Naive thymus-derived CD8-positive, alpha-beta T cell (primary cell): ENCODE results near the gene SDR42E2. TPM values are rescaled to one million over a fixed set of nuclear protein-coding genes. Genes with fewer than 3 reads are reported as not detected.
"Not testable (repeated sequence)": the region's sequence is repeated elsewhere in the genome, so short reads cannot be mapped to it uniquely, and the experiment has no call there.

Experiments
- ATAC-seq, 2 donors: fragments of 150-1000 bp; cut with Tn5 transposase in 1 of 2; sonication (Bioruptor Pico), chemical (Tn5 transposase) in 1 of 2; 1 replicate in 1 of 2; 2 replicates in 1 of 2; pipeline ENCODE4 v1.10.0; 2021; ENCODE audit warnings: mild to moderate bottlenecking in 2 of 2, moderate library complexity in 2 of 2
- POLR2A ChIA-PET: fragments of 350-600 bp; sonication (Branson Sonifier 250); formaldehyde crosslinking; loops from one replicate; lab custom pipeline; 2021; ENCODE audit warnings: antibody characterized with exemption; lab: Charles Lee
- DNase-seq, 10 donors: peaks; one replicate each; pipeline versions ENCODE4 v3.0.0 to v3.0.0-alpha.2; 2020 to 2022
- H3K27ac Mint-ChIP-seq, 10 donors: one replicate each; pipeline ENCODE4 v1.8.0; 2020 to 2022; ENCODE audit warnings: mild to moderate bottlenecking in 10 of 10, mixed read lengths in 10 of 10, moderate library complexity in 4 of 10, inconsistent platforms in 1 of 10
- H3K27me3 Mint-ChIP-seq, 5 donors: one replicate each; pipeline ENCODE4 v1.8.0; 2021 to 2022; ENCODE audit warnings: mixed read lengths in 5 of 5
- H3K36me3 Mint-ChIP-seq, 3 donors: one replicate each; pipeline ENCODE4 v1.8.0; 2020 to 2022; ENCODE audit warnings: mixed read lengths in 3 of 3, mild to moderate bottlenecking in 2 of 3, inconsistent platforms in 1 of 3
- H3K4me1 Mint-ChIP-seq, 4 donors: one replicate each; pipeline ENCODE4 v1.8.0; 2021 to 2022; ENCODE audit warnings: mixed read lengths in 4 of 4
- H3K4me3 Mint-ChIP-seq, 10 donors: one replicate each; pipeline ENCODE4 v1.8.0; 2020 to 2022; ENCODE audit warnings: mild to moderate bottlenecking in 10 of 10, mixed read lengths in 10 of 10, moderate library complexity in 6 of 10, inconsistent platforms in 1 of 10
- H3K9me3 Mint-ChIP-seq, 9 donors: one replicate each; pipeline ENCODE4 v1.8.0; 2020 to 2022; ENCODE audit warnings: mixed read lengths in 9 of 9, mild to moderate bottlenecking in 3 of 9, inconsistent platforms in 1 of 9, moderate library complexity in 1 of 9
- polyA plus RNA-seq, 3 donors: library from polyadenylated mRNA; unstranded; fragments of 300-500 nt; fragmentation: Illumina TruSeq; gene quantifications; one replicate each; pipeline ENCODE4 v1.2.3, GENCODE V29; 2021
- total RNA-seq, 8 experiments: library from RNA in 2 of 8; stranded (reverse) in 2 of 8; gene quantifications; one replicate each; pipeline ENCODE4 v1.2.3 and lab custom pipeline; 2021 to 2026

SDR42E2 gene
- total and polyA plus RNA-seq, 5 experiments from 2014 or later, result 0.23 to 0.70 (median 0.45) TPM

DNA sequence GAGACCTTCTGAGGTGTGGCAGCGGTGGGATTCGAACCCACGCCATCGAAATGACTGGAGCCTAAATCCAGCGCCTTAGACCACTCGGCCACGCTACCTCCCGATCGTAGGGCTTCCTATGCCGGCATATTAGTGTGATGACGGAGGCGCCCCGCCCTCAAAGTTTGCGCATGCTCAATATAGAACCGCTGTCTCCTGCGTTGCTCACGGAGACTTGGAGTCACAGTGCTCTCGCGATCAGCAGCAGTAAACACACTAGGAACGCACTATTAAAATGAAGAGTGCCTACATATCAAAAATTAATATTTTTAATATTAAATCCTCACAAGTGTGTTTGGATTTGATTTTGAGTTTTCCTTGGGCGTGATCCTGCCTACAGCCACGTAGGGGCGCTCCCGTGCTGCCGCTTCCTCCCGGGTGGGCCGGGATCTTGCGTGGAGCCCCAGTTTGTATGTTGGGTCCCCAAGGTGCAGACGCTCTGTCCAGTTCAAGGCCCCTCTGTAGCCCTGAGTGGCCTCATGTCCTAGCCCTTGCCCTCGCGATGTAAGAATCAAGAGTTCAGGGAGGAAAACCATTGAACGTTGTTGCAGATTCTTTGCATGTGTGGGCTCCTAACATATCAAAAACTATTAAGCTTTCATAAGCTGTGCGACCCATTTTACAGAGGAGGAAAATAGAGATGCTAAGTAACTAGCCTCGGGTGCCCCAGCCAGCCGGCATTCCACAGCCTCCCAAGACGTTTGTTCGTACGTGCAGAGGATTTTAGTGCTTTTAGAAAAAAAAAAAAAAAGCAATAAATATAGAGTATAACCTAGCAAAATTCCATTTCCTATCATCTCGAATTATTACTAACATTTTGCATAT lies 33.6 kb downstream of the SDR42E2 start:
- Mint-ChIP-seq H3K36me3 (peaks cover 0 to 5% (median 2%) of the 10 kb centered on the region in 3 donors), H3K27me3 (peaks cover 0 to 4% (median 0%) of the 10 kb centered on the region in 5 donors), H3K4me3 (peak overlapping the region; percentile 73 to 95 (median 90)), H3K9me3 (peaks cover 0 to 21% (median 5%) of the 10 kb centered on the region in 9 donors), H3K27ac (peak overlapping the region; percentile 94 to 100 (median 99)), H3K4me1 (peaks cover 29 to 60% (median 52%) of the 10 kb centered on the region in 4 donors)
- POLR2A ChIA-PET, result interaction anchor here (0.6 to 9.4 kb wide), 11 partner anchors 11 to 376 kb away, joined by 3 to 162 read pairs (median 4); partner anchors contain the start of genes EEF2K, MOSMO and POLR3E
- peak; percentile 77 to 98 (median 90) for DNase-seq
- peak; percentile 1 to 15 for ATAC-seq

GRCh38 chr16:22196559-22197168 lies 34.4 kb downstream of the SDR42E2 start:
- Mint-ChIP-seq H3K27ac (peak overlapping the region in 6 of 10 donors; percentile 13 to 100 (median 79)), H3K4me3 (peak overlapping the region; percentile 48 to 94 (median 86)), H3K4me1 (peaks cover 29 to 54% (median 48%) of the 10 kb centered on the region in 4 donors), H3K9me3 (peaks cover 0 to 21% (median 5%) of the 10 kb centered on the region in 9 donors)
- not testable (repeated sequence) for H3K27me3 Mint-ChIP-seq, H3K36me3 Mint-ChIP-seq, DNase-seq, ATAC-seq
- POLR2A ChIA-PET, result interaction anchor here (0.6 to 9.4 kb wide), 7 partner anchors 11 to 377 kb away, joined by 3 to 162 read pairs (median 7); partner anchors contain the start of genes EEF2K and POLR3E

- peaks cover 0 to 14% (median 4%) of the 10 kb centered on the region in 9 donors for H3K9me3 Mint-ChIP-seq
- ATAC-seq (no peak), DNase-seq (no peak)
- H3K27me3 Mint-ChIP-seq, result peaks cover 0 to 4% (median 0%) of the 10 kb centered on the region in 5 donors
- H3K27ac Mint-ChIP-seq, result peak overlapping the region in 8 of 10 donors; percentile 18 to 76 (median 52)
- peaks cover 0 to 4% (median 2%) of the 10 kb centered on the region in 3 donors for H3K36me3 Mint-ChIP-seq
- peak overlapping the region in 1 of 10 donors; percentile 1 for H3K4me3 Mint-ChIP-seq
- H3K4me1 Mint-ChIP-seq, result peaks cover 20 to 36% (median 31%) of the 10 kb centered on the region in 4 donors
- POLR2A ChIA-PET, result interaction anchor here (0.7 to 1.3 kb wide), 3 partner anchors 98 to 246 kb away, joined by 3 to 4 read pairs (median 3); partner anchors contain the start of genes POLR3E and UQCRC2
Measured at GRCh38 chr16:22198547-22199293, 36.4 kb downstream of the SDR42E2 start.

- H3K27ac Mint-ChIP-seq, result peak overlapping the region in 1 of 10 donors; percentile 43
- peaks cover 6 to 23% (median 19%) of the 10 kb centered on the region in 4 donors for H3K4me1 Mint-ChIP-seq
Measured at GRCh38 chr16:22202261-22202637, 39.9 kb downstream of the SDR42E2 start.

GRCh38 chr16:22203091-22203490 lies 40.8 kb downstream of the SDR42E2 start:
- Mint-ChIP-seq H3K9me3 (no peaks in the 10 kb centered on the region), H3K4me3 (no peak overlapping the region), H3K27ac (no peak overlapping the region), H3K27me3 (no peaks in the 10 kb centered on the region), H3K36me3 (no peaks in the 10 kb centered on the region), H3K4me1 (peaks cover 10 to 31% (median 26%) of the 10 kb centered on the region in 4 donors)
- ATAC-seq, result no peak
- DNase-seq, result no peak
- POLR2A ChIA-PET, result interaction anchor here (8.7 kb wide), 1 partner anchor 11 kb away, joined by 162 read pairs; no protein-coding TSS in a partner anchor

More at GRCh38 chr16:22202261-22202637, 39.9 kb downstream of the SDR42E2 start:
- Mint-ChIP-seq H3K27me3 (no peaks in the 10 kb centered on the region), H3K4me3 (no peak overlapping the region), H3K9me3 (no peaks in the 10 kb centered on the region), H3K36me3 (no peaks in the 10 kb centered on the region)
- DNase-seq (no peak), ATAC-seq (no peak)
- POLR2A ChIA-PET, result interaction anchor here (2.5 kb wide), 1 partner anchor 95 kb away, joined by 13 read pairs; the partner anchor contains the start of gene POLR3E

- Mint-ChIP-seq H3K27me3 (no peaks in the 10 kb centered on the region), H3K4me3 (peak overlapping the region in 5 of 10 donors; percentile 42 to 81 (median 49)), H3K36me3 (no peaks in the 10 kb centered on the region), H3K4me1 (peaks cover 7 to 31% (median 26%) of the 10 kb centered on the region in 4 donors), H3K9me3 (no peaks in the 10 kb centered on the region), H3K27ac (peak overlapping the region in 5 of 10 donors; percentile 9 to 64 (median 32))
- ATAC-seq (no peak), DNase-seq (no peak)
- POLR2A ChIA-PET, result interaction anchor here (0.7 to 8.7 kb wide), 4 partner anchors 12 to 171 kb away, joined by 3 to 162 read pairs (median 4); no protein-coding TSS in a partner anchor
Measured at GRCh38 chr16:22204091-22204655, 41.9 kb downstream of the SDR42E2 start.

DNA sequence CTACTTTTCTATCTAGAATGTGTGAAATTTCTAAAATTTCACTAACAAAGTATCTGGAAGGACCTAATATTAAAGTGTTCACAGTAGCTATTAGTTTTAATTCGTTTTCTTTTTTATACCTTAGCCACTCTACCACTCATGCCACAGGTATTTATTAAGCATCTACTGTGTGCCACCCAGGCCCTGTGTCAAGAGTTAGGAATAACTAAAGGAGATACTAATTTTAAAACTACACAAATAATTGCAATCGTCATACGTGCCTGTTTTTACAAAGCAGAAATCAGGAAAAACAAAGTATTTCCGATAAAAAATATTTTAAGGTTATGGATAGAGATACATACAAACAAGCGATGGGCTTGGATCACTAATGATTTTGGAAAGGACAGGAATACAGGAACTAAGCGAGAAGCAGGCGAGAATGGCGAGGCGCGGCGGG lies 43.3 kb downstream of the SDR42E2 start:
- H3K4me1 Mint-ChIP-seq, result peaks cover 7 to 44% (median 33%) of the 10 kb centered on the region in 4 donors
- peak overlapping the region; percentile 84 to 99 (median 94) for H3K4me3 Mint-ChIP-seq
- H3K27ac Mint-ChIP-seq, result peak overlapping the region; percentile 25 to 94 (median 78)
- no peak for ATAC-seq
- no peak for DNase-seq
- H3K27me3 Mint-ChIP-seq, result no peaks in the 10 kb centered on the region
- no peaks in the 10 kb centered on the region for H3K9me3 Mint-ChIP-seq
- no peaks in the 10 kb centered on the region for H3K36me3 Mint-ChIP-seq
- POLR2A ChIA-PET, result interaction anchor here (0.6 to 8.7 kb wide), 7 partner anchors 13 to 198 kb away, joined by 3 to 162 read pairs (median 5); partner anchors contain the start of genes MOSMO and POLR3E

- peak; percentile 86 to 91 for ATAC-seq
- POLR2A ChIA-PET, result interaction anchor here (1.0 to 8.7 kb wide), 7 partner anchors 10 to 199 kb away, joined by 3 to 162 read pairs (median 5); partner anchors contain the start of genes MOSMO and POLR3E
- Mint-ChIP-seq H3K36me3 (no peaks in the 10 kb centered on the region), H3K27ac (peak within 1 kb of the TSS; percentile 65 to 95 (median 90)), H3K27me3 (no peaks in the 10 kb centered on the region), H3K4me3 (peak within 1 kb of the TSS; percentile 90 to 99 (median 94)), H3K9me3 (no peaks in the 10 kb centered on the region), H3K4me1 (peaks cover 7 to 50% (median 37%) of the 10 kb centered on the region in 4 donors)
- DNase-seq, result peak; percentile 58 to 86 (median 70)
Measured at GRCh38 chr16:22206013-22206841, 43.9 kb downstream of the SDR42E2 start, which contains the start of gene EEF2K. Gene EEF2K (plus strand): TSS chr16:22206278. CDS start chr16:22225730, 19,452 bp downstream.

DNA sequence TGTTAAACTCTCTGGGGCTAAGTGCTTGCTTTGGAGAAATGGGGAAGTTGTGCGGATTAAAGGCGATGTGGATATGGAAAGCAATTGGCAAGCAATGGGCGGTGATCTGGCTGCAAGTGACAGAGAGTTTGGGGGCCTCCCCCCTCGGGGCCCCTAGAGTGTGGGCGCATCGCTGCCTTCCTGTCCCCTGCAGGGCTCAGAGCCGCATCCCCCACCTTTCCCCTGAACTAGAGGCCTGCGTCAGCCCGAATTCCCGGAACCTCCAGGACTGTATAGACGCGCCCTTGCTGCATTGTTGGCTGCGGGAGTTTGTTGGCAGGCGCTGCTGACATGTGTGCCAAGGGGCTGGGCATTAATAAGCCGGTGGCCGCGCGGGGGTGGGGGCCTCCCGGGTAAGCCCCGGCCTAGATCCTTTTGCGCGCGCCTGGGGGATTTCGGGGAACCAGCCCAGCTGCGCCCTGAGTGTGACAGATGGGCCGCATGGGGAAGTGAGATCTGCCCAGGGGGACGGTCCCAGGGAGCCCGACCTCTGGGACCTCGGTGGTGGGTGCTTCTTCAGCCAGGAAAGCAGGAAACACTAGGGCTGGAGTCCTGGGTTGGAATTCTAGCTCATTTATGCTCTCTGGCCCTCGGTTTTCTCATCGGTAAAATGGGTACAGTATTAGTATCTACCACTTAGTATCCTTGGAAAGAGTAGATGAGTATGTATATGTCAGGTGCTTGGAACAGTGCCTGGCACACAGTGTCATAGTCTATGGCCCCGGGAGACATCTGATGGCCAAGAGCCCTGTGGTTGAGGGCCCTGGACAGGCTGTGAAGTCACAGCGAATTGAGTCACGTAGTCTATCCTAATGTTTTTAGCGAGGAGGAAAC lies 44.8 kb downstream of the SDR42E2 start:
- POLR2A ChIA-PET, result interaction anchor here (1.0 to 8.7 kb wide), 10 partner anchors 9 to 200 kb away, joined by 3 to 162 read pairs (median 4); partner anchors contain the start of genes MOSMO and POLR3E
- no peaks in the 10 kb centered on the region for H3K9me3 Mint-ChIP-seq
- peaks cover 0 to under 1% (median 0%) of the 10 kb centered on the region in 3 donors for H3K36me3 Mint-ChIP-seq

More for the DNA sequence above, 44.8 kb downstream of the SDR42E2 start:
- Mint-ChIP-seq H3K27ac (peak overlapping the region; percentile 49 to 95 (median 90)), H3K4me3 (peak overlapping the region; percentile 90 to 99 (median 94)), H3K4me1 (peaks cover 11 to 55% (median 39%) of the 10 kb centered on the region in 4 donors), H3K27me3 (no peaks in the 10 kb centered on the region)
- ATAC-seq (peak; percentile 48 to 56), DNase-seq (peak in 9 of 10 donors; percentile 25 to 65 (median 56))
